Measurements from ENCODE around the gene TRPM4. TPM values are rescaled to one million over a fixed set of nuclear protein-coding genes. Genes with fewer than 3 reads are reported as not detected.

Gene TRPM4
- total RNA-seq, 1 donor: 15.0 TPM

- DNase-seq (ENCODE audit: low read depth): no peak
- TF ChIP-seq, protein P1, sequence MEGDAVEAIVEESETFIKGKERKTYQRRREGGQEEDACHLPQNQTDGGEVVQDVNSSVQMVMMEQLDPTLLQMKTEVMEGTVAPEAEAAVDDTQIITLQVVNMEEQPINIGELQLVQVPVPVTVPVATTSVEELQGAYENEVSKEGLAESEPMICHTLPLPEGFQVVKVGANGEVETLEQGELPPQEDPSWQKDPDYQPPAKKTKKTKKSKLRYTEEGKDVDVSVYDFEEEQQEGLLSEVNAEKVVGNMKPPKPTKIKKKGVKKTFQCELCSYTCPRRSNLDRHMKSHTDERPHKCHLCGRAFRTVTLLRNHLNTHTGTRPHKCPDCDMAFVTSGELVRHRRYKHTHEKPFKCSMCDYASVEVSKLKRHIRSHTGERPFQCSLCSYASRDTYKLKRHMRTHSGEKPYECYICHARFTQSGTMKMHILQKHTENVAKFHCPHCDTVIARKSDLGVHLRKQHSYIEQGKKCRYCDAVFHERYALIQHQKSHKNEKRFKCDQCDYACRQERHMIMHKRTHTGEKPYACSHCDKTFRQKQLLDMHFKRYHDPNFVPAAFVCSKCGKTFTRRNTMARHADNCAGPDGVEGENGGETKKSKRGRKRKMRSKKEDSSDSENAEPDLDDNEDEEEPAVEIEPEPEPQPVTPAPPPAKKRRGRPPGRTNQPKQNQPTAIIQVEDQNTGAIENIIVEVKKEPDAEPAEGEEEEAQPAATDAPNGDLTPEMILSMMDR (IDR thresholded peaks at IDR 0.05; ENCODE audit: insufficient read depth, low read length): no peak
- no peak overlapping the region for H3K4me3 ChIP-seq (ENCODE audit: low read depth, low read length)
Measured at GRCh38 chr19:49152119-49152550, 5.5 kb upstream of the TRPM4 start.

DNA sequence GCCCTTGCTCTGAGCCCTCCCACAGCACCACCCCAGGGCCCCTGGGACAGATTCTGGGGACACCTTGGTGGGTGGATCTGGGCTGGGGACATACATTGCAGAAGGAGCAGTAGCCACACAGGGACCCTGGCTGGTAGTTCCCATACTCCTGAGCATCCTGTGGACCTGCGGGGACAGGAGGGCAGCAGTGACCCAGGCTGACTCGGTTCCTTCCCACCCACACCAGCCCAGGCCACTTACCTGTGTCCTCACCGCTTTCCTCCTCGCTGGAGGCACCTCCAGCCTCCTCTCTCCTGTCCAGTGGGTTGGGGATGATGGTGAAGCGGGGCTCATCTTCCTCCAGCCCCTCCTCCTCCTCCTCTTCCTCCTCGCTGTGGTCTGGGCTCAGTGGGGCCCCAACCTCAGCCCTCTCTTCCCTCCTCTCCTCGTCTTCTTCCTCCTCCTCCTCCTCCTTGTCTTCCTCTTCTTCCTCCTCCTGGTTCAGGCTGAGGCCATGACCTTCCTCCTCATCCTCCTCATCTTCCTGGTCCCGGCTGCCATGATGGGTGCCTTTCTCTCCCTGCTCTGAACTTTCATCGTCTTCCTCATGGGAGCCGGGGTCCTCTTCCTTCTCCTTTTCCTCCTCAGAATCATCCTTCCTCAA lies 4.3 kb upstream of the TRPM4 start:
- H3K4me3 ChIP-seq (ENCODE audit: low read depth, low read length): no peak overlapping the region
- DNase-seq (ENCODE audit: low read depth): no peak
- TF ChIP-seq, protein P1 (IDR thresholded peaks at IDR 0.05; ENCODE audit: insufficient read depth, low read length): no peak

- H3K4me3 ChIP-seq (ENCODE audit: low read depth, low read length): no peak overlapping the region
- TF ChIP-seq, protein P1 (IDR thresholded peaks at IDR 0.05; ENCODE audit: insufficient read depth, low read length): no peak
- DNase-seq (ENCODE audit: low read depth): no peak
Measured at GRCh38 chr19:49154279-49154678, 3.3 kb upstream of the TRPM4 start.

DNA sequence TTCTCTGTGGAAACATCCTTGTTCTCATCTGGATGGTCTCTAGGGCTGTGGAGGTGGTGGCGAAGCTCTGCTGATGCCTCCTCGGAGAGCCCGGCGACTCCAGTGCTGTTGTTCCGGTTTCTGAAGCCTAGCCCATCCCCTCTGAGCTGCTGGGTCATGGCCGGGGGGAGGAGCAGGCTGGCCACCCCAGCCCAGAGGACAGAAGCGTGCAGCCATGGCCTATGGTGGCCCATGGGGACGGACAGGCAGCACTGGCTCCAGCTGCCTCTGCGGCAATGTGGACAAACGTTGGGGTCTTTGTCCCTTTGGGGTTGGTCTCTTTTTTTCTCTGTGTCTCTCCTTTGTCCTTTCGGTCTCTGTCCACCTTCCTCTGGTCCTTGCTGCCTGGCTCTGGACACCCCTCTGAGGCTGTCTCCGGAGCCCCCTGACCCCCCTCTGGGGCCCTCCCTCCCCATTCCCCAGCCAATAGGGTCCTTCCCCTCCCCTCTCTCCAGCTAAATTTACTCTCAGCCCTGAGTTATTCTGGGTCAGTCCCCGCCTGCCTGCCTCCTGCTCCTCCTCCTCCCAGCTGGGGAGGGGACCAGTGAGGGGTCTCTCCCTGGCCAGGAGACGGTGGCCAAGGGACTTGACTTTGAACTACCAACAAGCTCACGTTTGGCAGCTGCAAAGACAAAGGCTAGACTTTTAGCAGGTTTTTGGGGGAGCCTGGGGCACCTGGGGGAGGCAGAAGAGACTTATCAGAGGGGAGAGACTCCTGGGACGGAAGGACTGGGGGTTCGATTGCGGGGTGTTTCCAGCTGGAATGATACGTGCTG lies 2.4 kb upstream of the TRPM4 start, which contains the start of gene HRC:
Gene HRC (minus strand): TSS at position 392 of the 815 bp plus-strand sequence. CDS start 159 bp downstream, at position 233.
- TF ChIP-seq, protein P1 (IDR thresholded peaks at IDR 0.05; ENCODE audit: insufficient read depth, low read length): no peak
- no peak for DNase-seq (ENCODE audit: low read depth)
- H3K4me3 ChIP-seq (ENCODE audit: low read depth, low read length): no peak within 1 kb of the TSS

GRCh38 chr19:49155820-49156346 lies 1.7 kb upstream of the TRPM4 start:
- TF ChIP-seq, protein P1 (IDR thresholded peaks at IDR 0.05; ENCODE audit: insufficient read depth, low read length): no peak
- H3K4me3 ChIP-seq (ENCODE audit: low read depth, low read length): no peak overlapping the region
- DNase-seq (ENCODE audit: low read depth): no peak

DNA sequence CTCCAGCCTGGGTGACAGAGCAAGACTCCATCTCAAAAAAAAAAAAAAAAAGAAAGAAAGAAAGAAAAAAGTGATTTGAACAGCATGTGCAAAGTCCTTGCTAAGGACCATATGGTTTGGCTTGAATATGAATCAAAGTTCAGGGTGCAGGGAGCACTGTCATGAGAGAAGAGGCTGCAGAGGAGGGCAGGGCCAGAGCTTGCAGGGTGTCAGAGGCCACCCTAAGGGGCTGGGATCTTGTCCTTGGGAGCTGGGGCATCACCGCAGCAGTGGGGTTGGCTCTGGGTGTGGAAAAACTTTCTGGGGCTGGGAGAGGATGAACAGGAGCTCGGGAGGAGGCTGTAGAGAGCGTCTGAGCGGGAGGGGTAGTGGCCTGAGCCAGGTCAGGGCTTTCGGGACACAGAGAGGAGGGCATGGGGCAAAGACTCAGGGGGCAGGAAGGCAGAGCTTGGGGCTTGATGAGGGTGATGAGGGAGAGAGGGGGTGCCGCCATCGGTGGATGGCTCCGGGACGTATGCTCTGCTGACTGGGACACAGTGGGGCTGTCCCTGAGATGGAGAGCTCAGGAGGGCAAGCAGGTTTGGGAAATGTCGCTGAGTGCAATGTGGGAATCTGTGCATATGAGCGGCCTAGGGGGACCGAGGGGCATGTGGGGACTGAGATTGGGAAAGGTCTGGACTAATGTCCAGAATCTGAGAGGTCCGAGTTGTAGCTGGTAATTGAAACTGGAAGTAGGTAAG lies 3.0 kb downstream of the TRPM4 start:
- TF ChIP-seq, protein P1 (IDR thresholded peaks at IDR 0.05; ENCODE audit: insufficient read depth, low read length): no peak
- H3K4me3 ChIP-seq (ENCODE audit: low read depth, low read length): no peak overlapping the region
- DNase-seq (ENCODE audit: low read depth): no peak

All from fibroblast of the aortic adventitia (primary cell).